ENCODE measurements around the gene CDC34.
A peak's percentile ranks its signal among the peaks of the same experiment; 100 is the strongest.

CDC34 gene

GRCh38 chr19:497869-498510, 33.6 kb upstream of the CDC34 start:
- no peak for DNase-seq

- no peak for DNase-seq
These were observed 33.1 kb upstream of the CDC34 start for GRCh38 chr19:498511-498891.

GRCh38 chr19:498977-499623, 32.5 kb upstream of the CDC34 start:
- DNase-seq, result no peak

- DNase-seq, result no peak
These were observed 29.9 kb upstream of the CDC34 start for GRCh38 chr19:501646-502045.

GRCh38 chr19:504616-505015, 26.9 kb upstream of the CDC34 start:
- no peak for DNase-seq

GRCh38 chr19:506404-507285, 24.9 kb upstream of the CDC34 start:
- DNase-seq, result peak; percentile 100

GRCh38 chr19:507286-508203, 24.0 kb upstream of the CDC34 start, which contains the start of gene TPGS1:
Gene TPGS1, plus strand, starts transcription at chr19:507497. Its CDS starts 10 bp downstream, at chr19:507507.
- peak; percentile 86 for DNase-seq

GRCh38 chr19:508204-509150, 23.1 kb upstream of the CDC34 start:
- no peak for DNase-seq

- peak; percentile 88 for DNase-seq
These were observed 20.9 kb upstream of the CDC34 start for GRCh38 chr19:510606-511100.

- DNase-seq, result peak; percentile 91
These were observed 20.3 kb upstream of the CDC34 start for GRCh38 chr19:511101-511851.

GRCh38 chr19:512547-513365, 18.8 kb upstream of the CDC34 start:
- peak; percentile 28 for DNase-seq

- DNase-seq, result no peak
These were observed 18.0 kb upstream of the CDC34 start for GRCh38 chr19:513368-514165.

- DNase-seq, result no peak
These were observed 17.3 kb upstream of the CDC34 start for GRCh38 chr19:514166-514663.

- no peak for DNase-seq
These were observed 13.6 kb upstream of the CDC34 start for GRCh38 chr19:517721-518597.

GRCh38 chr19:518598-519231, 12.8 kb upstream of the CDC34 start:
- DNase-seq, result no peak

- DNase-seq, result no peak
These were observed 12.1 kb upstream of the CDC34 start for GRCh38 chr19:519449-519865.

GRCh38 chr19:522726-523125, 8.8 kb upstream of the CDC34 start:
- DNase-seq, result no peak
